Activated T-helper 1 cell treated with anti-CD3 and anti-CD28 coated beads, Interleukin-12 subunit alpha, Interleukin-12 subunit beta, Interleukin-2, Interleukin-4 antibody, amounts not matched to agents 30 ng/mL and 10 ng/mL and 1 ng/mL, durations not matched to agents 14 hours and 24 hours and 36 hours (primary cell): ENCODE data around the gene KMT2D. TPM values are rescaled to one million over a fixed set of nuclear protein-coding genes. Genes with fewer than 3 reads are reported as not detected.

ENCODE experiments used
- DNase-seq: peaks from one replicate; pipeline ENCODE4 v3.0.0; 2021; ENCODE audit warnings: low spot score
- H3K27ac Mint-ChIP-seq: one replicate; pipeline ENCODE4 v1.8.0; 2021; ENCODE audit warnings: mild to moderate bottlenecking, mixed read lengths
- H3K27me3 Mint-ChIP-seq: one replicate; pipeline ENCODE4 v1.8.0; 2022; ENCODE audit warnings: mild to moderate bottlenecking, moderate library complexity, mixed read lengths; ENCODE audit not compliant: insufficient read depth
- H3K36me3 Mint-ChIP-seq: one replicate; pipeline ENCODE4 v1.8.0; 2021; ENCODE audit warnings: low read depth, mixed read lengths
- H3K4me1 Mint-ChIP-seq: one replicate; pipeline ENCODE4 v1.8.0; 2021; ENCODE audit warnings: low read depth, mixed read lengths
- H3K4me3 Mint-ChIP-seq: one replicate; pipeline ENCODE4 v1.8.0; 2021; ENCODE audit warnings: mild to moderate bottlenecking, moderate library complexity, mixed read lengths
- H3K9me3 Mint-ChIP-seq: one replicate; pipeline ENCODE4 v1.8.0; 2021; ENCODE audit warnings: mixed read lengths
- intact Hi-C: fragments of 100-400 bp; cut with micrococcal nuclease; formaldehyde crosslinking; loops from one replicate; pipeline ENCODE4 v1.15.1; 2024
- total RNA-seq: library from RNA; stranded (reverse); gene quantifications from 2 replicates; pipeline ENCODE4 v1.2.3, GENCODE V29; 2022

The KMT2D gene
- total RNA-seq, 1 donor from 2014 or later: 107 TPM

DNA sequence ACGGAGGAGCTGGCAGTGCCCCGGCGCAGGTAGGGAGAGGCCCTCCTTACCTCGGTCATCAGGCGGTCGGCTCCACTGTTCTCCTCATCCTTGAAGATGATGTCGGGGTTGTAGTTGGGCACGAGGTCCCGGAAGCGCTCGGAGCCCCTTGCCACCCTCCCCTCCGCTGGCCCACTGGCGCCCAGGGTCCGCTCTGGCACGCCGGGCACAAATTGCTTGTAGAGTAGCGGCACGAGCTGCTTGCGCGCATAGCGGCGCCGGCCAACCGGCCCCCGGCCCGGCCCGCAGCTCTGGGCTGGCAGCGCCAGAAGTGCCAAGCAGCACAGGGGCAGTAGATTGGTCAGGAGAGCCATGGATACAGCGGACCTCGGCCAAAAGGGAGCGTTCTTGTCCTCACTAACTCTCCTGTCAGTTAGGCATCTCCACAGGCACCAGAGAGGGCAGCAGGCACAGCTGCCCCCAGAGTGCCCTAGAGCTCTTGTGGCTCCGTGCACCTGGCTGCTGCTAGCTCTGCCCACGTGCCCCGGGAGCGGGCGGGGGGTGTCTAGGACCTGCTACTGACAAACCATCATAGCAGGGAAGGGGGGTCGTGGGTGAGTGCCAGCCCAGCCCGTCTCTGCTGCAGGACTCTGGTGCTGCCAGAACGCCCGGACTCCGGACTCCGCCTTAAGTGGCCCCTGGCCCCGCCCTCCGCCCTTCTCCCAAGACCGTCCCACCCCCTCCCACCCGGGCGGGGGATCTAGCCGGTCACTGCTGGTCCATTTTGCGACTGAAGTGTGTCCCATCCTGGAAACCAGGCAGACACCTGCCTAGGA lies 33.8 kb upstream of the KMT2D start, which contains the start of gene DHH:
TSS of gene DHH (minus strand) at position 642 of the 815 bp plus-strand sequence. CDS start at position 353, 289 bp downstream.
- intact Hi-C loops: loop anchor here (5.0 kb wide), 1 partner anchor 248 kb away; no protein-coding TSS in a partner anchor
- Mint-ChIP-seq H3K4me3 (peak within 1 kb of the TSS; percentile 38), H3K27me3 (peaks cover 50% of the 10 kb centered on the region), H3K9me3 (no peaks in the 10 kb centered on the region), H3K36me3 (peaks cover 28% of the 10 kb centered on the region), H3K4me1 (peaks cover 49% of the 10 kb centered on the region), H3K27ac (peak within 1 kb of the TSS; percentile 53)
- no peak for DNase-seq

DNA sequence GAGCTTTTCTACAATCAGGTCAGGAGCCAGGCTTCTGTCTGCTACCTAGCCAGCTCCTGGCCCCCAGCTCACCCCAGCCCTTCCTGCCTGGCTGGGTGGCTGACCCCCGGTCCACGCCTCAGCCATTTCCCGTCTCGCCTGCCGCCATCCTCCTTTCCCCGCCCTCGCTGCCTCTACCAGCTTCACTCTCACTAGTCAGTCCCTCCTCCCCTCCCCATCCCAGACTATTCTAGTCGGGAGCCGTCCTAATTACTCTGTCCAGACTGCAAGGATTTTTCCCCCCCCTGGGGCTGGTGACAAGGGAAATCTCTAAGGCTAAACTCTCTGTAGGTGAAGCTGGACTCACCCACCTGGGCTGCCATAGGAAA lies 33.2 kb upstream of the KMT2D start:
- H3K4me3 Mint-ChIP-seq: no peak overlapping the region
- peaks cover 51% of the 10 kb centered on the region for H3K27me3 Mint-ChIP-seq
- peaks cover 51% of the 10 kb centered on the region for H3K4me1 Mint-ChIP-seq

DNA sequence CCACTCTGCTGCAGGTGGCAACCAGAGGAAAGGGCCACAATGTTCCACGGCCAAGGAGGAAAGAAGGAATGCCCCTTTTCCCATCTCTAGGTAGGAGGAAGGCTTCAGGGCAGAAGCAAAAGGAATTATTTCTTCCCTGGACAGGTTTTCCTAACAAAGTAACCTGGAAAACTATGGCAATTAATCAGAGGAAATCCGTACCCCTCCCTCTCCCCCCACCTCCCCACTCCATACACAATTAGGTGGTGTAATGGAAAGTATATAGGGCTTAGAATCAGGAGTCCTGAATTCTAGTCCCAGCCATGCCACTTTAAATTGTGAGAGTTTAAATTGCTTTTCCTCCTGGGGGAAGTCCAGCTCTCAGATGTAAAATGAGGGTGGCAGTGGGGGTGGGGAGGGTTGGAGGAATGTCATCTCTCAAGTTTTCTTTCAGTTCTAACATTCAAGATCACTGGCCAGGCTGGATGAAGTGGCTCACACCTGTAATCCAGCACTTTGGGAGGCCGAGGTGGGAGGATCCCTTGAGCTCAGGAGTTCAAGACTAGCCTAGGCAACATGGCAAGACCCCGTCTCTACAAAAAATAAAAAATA lies 32.3 kb upstream of the KMT2D start:
- peaks cover 55% of the 10 kb centered on the region for H3K27me3 Mint-ChIP-seq
- DNase-seq: no peak

More for the DNA sequence above, 33.2 kb upstream of the KMT2D start:
- Mint-ChIP-seq H3K9me3 (no peaks in the 10 kb centered on the region), H3K27ac (no peak overlapping the region), H3K36me3 (peaks cover 28% of the 10 kb centered on the region)
- DNase-seq: no peak
- intact Hi-C loops: loop anchor here (2.0 to 5.0 kb wide), 2 partner anchors 113 to 249 kb away; no protein-coding TSS in a partner anchor

DNA sequence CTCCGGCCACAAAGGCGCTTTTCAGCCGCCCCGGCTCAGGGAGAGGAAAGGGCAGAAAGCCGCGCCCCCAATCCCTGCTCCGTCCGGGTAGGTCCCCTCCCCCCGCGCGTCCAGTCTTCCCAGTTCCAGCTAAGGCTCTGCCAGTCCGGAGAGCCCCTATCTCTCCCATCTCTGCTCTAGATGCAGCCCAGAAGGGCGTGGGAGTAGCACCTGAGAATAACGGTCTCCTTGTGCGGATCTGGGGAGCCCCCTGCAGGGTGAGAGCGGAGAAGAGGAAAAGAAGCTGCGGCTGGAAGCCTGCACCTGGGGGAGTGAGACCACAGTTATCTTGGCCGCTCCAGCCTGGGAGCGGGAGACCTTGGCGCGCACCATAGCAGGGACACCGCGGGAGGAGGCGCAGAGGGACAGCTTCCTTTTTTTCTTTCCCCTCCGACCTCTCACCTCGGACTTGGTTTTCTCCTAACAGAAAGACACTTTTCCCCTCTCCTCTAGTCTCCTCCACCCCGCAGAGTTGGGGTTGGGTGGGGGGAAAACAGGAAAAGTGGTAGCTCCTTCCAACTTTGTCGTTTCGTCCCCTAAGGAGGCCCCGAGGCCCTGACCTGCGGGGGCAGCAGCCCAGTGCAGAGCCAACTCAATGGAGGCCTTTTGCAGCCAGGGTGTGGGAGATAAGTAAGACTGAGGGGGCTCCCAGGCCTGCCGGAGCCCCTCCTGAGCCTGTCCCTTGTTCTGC lies 31.7 kb upstream of the KMT2D start:
- Mint-ChIP-seq H3K27me3 (peaks cover 55% of the 10 kb centered on the region), H3K9me3 (no peaks in the 10 kb centered on the region), H3K4me3 (peak overlapping the region; percentile 45), H3K27ac (peak overlapping the region; percentile 61), H3K36me3 (peaks cover 18% of the 10 kb centered on the region), H3K4me1 (peaks cover 66% of the 10 kb centered on the region)
- peak; percentile 39 for DNase-seq
- intact Hi-C loops: loop anchor here (1.0 to 5.0 kb wide), 4 partner anchors 28 to 250 kb away; partner anchors contain the start of gene DDN

More for the DNA sequence above, 32.3 kb upstream of the KMT2D start:
- Mint-ChIP-seq H3K36me3 (peaks cover 20% of the 10 kb centered on the region), H3K4me1 (peaks cover 60% of the 10 kb centered on the region), H3K4me3 (no peak overlapping the region), H3K27ac (no peak overlapping the region), H3K9me3 (no peaks in the 10 kb centered on the region)
- intact Hi-C loops: loop anchor here (1.0 to 5.0 kb wide), 4 partner anchors 29 to 249 kb away; partner anchors contain the start of gene DDN

DNA sequence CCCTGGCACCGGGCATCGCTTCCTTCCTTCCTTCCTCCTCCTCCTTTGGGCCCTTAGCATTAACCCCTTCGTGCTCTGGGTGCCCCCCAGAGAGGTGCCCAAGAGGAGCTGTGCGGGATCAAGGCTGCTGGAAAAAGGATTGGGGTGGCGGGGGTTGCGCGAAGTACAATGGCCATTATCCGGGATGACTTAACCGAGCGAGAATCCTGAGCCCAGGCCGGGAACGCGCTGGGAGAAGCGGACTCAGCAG lies 31.2 kb upstream of the KMT2D start:
- DNase-seq: no peak
- intact Hi-C loops: loop anchor here (1.0 to 5.0 kb wide), 4 partner anchors 27 to 251 kb away; partner anchors contain the start of gene DDN
- peaks cover 55% of the 10 kb centered on the region for H3K27me3 Mint-ChIP-seq
- no peaks in the 10 kb centered on the region for H3K9me3 Mint-ChIP-seq
- no peak overlapping the region for H3K27ac Mint-ChIP-seq
- H3K4me3 Mint-ChIP-seq: peak overlapping the region; percentile 45
- H3K4me1 Mint-ChIP-seq: peaks cover 71% of the 10 kb centered on the region
- H3K36me3 Mint-ChIP-seq: peaks cover 18% of the 10 kb centered on the region

DNA sequence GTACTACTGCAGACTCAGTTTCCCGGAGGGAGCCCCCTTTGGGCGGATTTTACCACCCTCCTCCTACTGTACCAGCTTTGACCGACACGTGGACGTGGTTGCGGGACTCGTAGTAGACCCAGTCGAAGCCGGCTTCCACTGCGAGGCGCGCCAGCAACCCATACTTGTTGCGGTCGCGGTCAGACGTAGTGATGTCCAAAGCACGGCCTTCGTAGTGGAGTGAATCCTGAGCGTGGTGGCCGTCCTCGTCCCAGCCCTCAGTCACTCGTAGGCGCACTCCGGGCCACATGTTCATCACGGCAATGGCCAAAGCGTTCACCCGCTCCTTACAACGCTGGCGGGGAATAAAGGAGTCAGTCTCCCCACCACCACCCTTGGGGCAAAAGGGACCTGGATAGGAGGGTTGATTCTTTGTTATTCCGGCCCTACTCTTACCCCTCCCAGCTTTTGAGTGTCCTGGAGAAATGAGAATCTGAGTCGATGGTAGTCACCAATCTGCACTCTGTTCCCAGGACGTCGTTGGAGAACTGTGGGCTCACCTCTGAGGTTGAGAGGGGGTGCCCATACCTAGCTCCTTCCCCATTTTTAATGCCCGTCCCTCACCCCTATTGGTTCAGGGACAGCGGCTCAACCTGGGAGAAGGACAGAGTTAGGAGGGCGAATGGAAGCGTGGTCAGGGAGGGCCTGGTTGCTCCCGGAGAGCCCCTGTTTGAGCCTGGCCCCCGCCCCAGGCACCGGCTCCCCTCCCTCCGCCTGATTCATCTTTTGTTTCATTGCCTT lies 30.7 kb upstream of the KMT2D start:
- Mint-ChIP-seq H3K27me3 (peaks cover 55% of the 10 kb centered on the region), H3K9me3 (no peaks in the 10 kb centered on the region), H3K36me3 (peaks cover 14% of the 10 kb centered on the region), H3K27ac (peak overlapping the region; percentile 61), H3K4me3 (peak overlapping the region; percentile 54), H3K4me1 (peaks cover 72% of the 10 kb centered on the region)
- no peak for DNase-seq
- intact Hi-C loops: loop anchor here (5.0 kb wide), 1 partner anchor 251 kb away; no protein-coding TSS in a partner anchor

DNA sequence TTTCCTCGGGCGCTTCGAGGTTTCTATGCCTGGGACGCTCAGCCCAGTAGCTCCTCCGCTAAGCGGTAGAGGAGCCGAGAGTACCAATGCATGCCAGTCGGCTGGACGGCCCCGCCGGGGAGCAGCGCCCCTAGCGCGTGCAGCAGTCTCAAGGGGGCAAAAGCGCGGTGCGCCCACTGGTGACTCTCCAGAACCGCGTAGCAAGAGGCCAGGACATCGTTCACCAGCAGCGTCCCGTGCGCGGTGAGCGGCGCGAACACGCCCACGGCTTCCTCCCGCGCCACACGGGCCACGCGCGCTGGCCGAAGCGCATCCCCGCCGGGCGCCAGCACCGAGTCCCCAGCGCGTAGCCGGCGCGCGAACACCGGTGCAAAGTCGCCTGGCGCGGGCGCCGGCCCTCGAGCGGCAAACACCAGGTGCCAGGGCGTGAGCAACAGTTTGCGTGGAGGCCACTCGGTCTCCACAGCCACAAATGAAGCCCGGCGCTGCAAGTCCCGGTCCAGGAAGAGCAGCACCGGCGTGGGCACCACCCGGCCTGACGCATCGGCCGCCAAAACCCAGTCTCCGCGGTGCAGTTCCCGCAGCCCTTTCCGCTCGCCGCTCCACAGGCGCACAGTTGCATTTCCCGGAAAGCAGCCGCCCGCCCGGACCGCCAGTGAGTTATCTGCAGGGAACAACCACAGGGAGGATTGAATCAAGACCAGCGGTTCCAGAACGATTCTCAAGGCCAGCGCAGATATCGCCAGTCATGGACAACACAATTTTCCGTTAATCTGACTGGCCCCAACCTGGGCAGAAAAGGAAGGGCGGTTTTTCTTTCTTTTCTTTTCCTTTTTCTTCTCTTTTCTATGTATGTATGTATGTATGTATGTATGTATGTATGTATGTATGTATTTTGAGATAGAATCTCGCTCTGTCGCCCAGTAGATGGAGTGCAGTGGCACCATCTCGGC lies 29.5 kb upstream of the KMT2D start:
- Mint-ChIP-seq H3K9me3 (no peaks in the 10 kb centered on the region), H3K4me3 (peak overlapping the region; percentile 77), H3K4me1 (peaks cover 68% of the 10 kb centered on the region), H3K36me3 (peaks cover 5% of the 10 kb centered on the region), H3K27ac (peak overlapping the region; percentile 71), H3K27me3 (peaks cover 50% of the 10 kb centered on the region)
- peak; percentile 30 for DNase-seq
- intact Hi-C loops: loop anchor here (2.0 to 5.0 kb wide), 2 partner anchors 91 to 252 kb away; partner anchors contain the start of gene DDN

DNA sequence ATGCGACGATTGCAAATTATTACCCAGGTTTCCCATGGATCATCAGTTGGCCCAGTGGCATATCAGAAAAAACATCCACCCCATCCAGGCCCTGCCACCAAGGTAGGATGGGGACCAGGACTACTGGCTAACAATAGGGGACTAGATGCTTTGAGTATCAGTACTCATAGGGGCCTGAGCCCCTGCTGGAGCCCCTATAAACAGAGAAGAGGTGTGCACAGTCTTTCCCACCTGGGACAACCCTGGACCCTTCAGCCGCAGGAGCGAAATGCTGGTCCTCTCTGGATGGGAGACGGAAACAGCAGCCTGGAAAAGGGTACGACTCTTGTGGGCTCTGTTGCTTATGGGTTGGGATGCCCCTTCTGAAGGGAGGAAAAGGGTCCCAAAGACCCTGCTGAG lies 28.3 kb upstream of the KMT2D start:
- DNase-seq: no peak
- Mint-ChIP-seq H3K9me3 (no peaks in the 10 kb centered on the region), H3K36me3 (peaks cover 2% of the 10 kb centered on the region), H3K27me3 (peaks cover 44% of the 10 kb centered on the region), H3K4me1 (peaks cover 63% of the 10 kb centered on the region), H3K27ac (no peak overlapping the region), H3K4me3 (peak overlapping the region; percentile 42)
- intact Hi-C loops: loop anchor here (1.0 to 2.0 kb wide), 7 partner anchors 9 to 146 kb away; partner anchors contain the start of genes DDN and LMBR1L

DNA sequence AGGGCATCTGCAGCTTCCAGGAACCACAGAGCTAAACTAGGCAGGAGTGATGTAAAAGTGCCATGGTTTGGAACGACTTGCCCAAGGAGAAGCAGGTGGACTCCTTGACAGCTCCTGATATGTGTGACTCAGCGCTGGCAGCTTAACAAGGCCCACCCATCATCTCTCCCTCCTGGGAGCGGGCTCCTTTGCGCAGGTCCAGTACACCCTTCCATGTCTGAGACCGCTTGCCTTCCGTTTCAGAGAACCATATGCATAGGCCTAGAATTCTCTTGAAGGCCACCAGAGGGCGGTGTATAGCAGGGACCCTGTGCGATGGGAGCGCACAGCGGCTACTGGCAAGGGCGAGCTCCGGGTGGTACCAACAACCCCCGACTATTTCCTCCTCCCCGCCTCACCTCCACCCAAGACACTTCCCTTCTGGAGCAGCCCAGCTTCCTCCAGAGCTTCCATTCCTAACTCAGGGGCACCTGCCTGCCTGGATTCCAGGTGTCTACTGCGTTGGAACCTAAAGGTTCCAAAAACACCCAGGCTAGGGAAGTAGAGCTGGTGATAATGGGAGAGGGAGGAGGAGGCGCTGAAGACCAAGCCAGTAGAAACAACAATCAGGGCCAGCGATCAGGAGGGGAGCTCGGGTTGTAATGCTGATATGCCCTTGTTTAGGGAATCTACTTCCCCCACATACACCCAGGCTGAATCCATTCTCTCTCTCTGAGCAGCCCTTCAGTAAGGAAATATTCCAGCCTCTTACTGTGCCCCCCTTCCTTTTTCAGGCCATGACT lies 27.7 kb upstream of the KMT2D start:
- H3K9me3 Mint-ChIP-seq: no peaks in the 10 kb centered on the region
- H3K36me3 Mint-ChIP-seq: peaks cover 2% of the 10 kb centered on the region
- no peak overlapping the region for H3K27ac Mint-ChIP-seq
- intact Hi-C loops: loop anchor here (1.0 to 2.0 kb wide), 7 partner anchors 10 to 147 kb away; partner anchors contain the start of genes DDN and LMBR1L
- peak overlapping the region; percentile 42 for H3K4me3 Mint-ChIP-seq
- peaks cover 38% of the 10 kb centered on the region for H3K27me3 Mint-ChIP-seq
- peaks cover 57% of the 10 kb centered on the region for H3K4me1 Mint-ChIP-seq
- peak; percentile 67 for DNase-seq

DNA sequence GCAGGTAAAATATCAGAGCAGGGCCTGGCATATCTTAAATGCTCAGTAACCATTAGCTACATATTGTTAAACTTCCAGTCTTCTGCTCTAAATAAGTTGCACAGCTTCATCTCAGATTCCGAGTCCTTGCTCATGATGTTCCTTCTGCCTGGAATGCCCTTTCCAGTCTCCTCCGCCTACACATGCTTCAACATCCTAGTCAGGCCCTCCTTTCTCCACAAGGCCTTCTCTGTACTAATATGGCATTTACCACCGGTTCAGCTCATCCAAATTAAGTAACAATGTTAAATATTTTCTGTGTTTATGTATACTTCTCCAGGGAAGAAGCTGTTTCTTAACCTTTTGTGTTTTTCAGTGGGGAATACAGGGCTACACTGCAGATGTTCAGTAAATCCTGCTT lies 25.5 kb upstream of the KMT2D start:
- Mint-ChIP-seq H3K4me1 (peaks cover 37% of the 10 kb centered on the region), H3K27ac (no peak overlapping the region), H3K36me3 (peaks cover 2% of the 10 kb centered on the region), H3K27me3 (peaks cover 17% of the 10 kb centered on the region), H3K9me3 (no peaks in the 10 kb centered on the region), H3K4me3 (no peak overlapping the region)
- no peak for DNase-seq
- intact Hi-C loops: no loop called here

DNA sequence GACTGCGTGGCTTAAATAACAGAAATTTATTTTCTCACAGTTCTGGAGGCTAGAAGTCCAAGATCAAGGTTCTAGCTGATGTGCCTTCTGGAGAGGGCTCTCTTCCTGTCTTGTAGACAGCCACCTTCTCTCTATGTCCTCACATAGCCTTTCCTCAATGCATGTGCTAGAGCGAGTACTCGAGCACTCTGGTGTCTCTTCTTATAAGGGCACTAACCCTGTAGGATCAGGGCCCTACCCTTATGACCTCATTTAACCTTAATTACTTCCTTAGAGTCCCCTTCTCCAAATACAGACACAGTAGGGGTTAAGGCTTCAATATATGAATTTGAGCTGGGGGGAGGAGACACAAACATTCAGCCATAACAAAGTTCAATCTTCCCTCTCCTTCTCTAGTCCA lies 23.8 kb upstream of the KMT2D start:
- Mint-ChIP-seq H3K4me3 (no peak overlapping the region), H3K4me1 (peaks cover 23% of the 10 kb centered on the region), H3K9me3 (no peaks in the 10 kb centered on the region), H3K27ac (no peak overlapping the region), H3K36me3 (no peaks in the 10 kb centered on the region), H3K27me3 (peaks cover 7% of the 10 kb centered on the region)
- no peak for DNase-seq
- intact Hi-C loops: no loop called here
